ENCODE data around the gene KRTAP6-2.

The KRTAP6-2 gene

DNA sequence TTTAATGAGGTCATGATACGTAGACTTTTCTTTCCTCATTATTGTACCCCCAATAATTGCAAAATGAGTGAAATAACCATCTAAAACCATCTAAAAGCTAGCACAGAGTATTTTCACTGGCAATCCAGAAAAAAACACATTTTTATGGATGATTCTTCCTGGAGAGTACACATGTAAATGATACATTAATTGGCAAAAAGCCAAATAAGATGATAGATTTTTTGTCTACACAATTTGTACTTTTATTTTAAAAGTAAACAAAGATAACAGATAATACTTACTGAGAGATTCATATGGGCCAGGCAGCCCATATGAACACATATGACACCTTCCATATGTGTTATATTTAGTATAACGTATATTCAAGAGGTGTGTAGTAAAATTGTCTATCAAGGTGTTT is 35.1 kb downstream of the KRTAP6-2 start:
- DNase-seq = no peak

GRCh38 chr21:30563072-30563471 is 35.6 kb downstream of the KRTAP6-2 start:
- no peak for DNase-seq

GRCh38 chr21:30561957-30562356 is 36.7 kb downstream of the KRTAP6-2 start:
- DNase-seq = no peak

DNA sequence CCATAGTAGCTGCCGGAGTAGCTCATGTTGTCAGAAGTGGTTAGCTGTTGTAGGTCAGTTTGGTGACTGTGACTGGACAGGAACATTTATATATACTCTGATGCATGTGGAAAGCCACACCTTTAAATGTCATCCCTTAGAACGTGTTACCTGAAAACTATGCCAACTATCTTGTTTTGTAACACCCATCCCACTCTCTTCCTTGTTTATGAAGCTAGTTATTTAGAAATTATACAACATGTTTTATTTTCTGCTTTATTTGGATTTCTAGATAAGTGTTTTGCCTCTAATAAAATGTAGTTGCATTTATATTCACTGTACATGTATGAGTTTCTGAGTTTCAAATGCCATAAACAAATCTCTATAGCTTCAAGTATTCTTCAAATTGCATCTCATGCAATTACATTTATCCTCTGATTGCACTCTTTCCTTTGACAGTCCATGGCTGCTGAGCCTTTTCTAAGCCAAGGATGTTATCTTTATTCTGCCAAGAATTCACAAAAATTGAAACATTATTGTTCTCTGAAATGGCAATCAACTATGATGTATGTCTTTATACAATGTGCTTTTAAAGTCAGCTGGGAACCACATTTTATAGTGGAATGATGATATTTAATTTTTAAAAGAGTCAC is 37.3 kb downstream of the KRTAP6-2 start, which contains the start of gene KRTAP19-7:
Gene KRTAP19-7 (minus strand): TSS at position 51 of the 632 bp plus-strand sequence. CDS start 25 bp downstream, at position 26.
- no peak for DNase-seq

- no peak for DNase-seq
Measured at GRCh38 chr21:30555095-30555494, 43.6 kb downstream of the KRTAP6-2 start.

- no peak for DNase-seq
Measured at GRCh38 chr21:30552782-30553181, 45.9 kb downstream of the KRTAP6-2 start.

Data from right hindlimb (tissue), 1 donor.